ENCODE data around the gene ZSWIM3.
"Not testable (repeated sequence)": the region's sequence is repeated elsewhere in the genome, so short reads cannot be mapped to it uniquely, and the experiment has no call there.

Gene ZSWIM3

GRCh38 chr20:45861221-45862075 lies 4.0 kb downstream of the ZSWIM3 start:
- DNase-seq (ENCODE audit: low spot score) = peak; percentile 75

- DNase-seq (ENCODE audit: low spot score) = no peak
Measured at GRCh38 chr20:45863543-45864470, 6.4 kb downstream of the ZSWIM3 start.

GRCh38 chr20:45866454-45866853 lies 9.0 kb downstream of the ZSWIM3 start:
- DNase-seq (ENCODE audit: low spot score) = no peak

- DNase-seq (ENCODE audit: low spot score) = no peak
Measured at GRCh38 chr20:45867136-45867818, 9.9 kb downstream of the ZSWIM3 start.

- no peak for DNase-seq (ENCODE audit: low spot score)
Measured at GRCh38 chr20:45867819-45868176, 10.4 kb downstream of the ZSWIM3 start.

- no peak for DNase-seq (ENCODE audit: low spot score)
Measured at GRCh38 chr20:45872626-45873025, 15.2 kb downstream of the ZSWIM3 start.

GRCh38 chr20:45873409-45874103 lies 16.1 kb downstream of the ZSWIM3 start:
- DNase-seq (ENCODE audit: low spot score) = no peak

GRCh38 chr20:45874104-45874481 lies 16.7 kb downstream of the ZSWIM3 start:
- DNase-seq (ENCODE audit: low spot score) = not testable (repeated sequence)

- DNase-seq (ENCODE audit: low spot score) = no peak
Measured at GRCh38 chr20:45874576-45874975, 17.2 kb downstream of the ZSWIM3 start.

GRCh38 chr20:45878076-45878761 lies 20.8 kb downstream of the ZSWIM3 start:
- peak; percentile 83 for DNase-seq (ENCODE audit: low spot score)

- peak; percentile 100 for DNase-seq (ENCODE audit: low spot score)
Measured at GRCh38 chr20:45880988-45881788, 23.8 kb downstream of the ZSWIM3 start, which contains the start of gene ZSWIM1. Gene ZSWIM1, plus strand, starts transcription at chr20:45881227. Its CDS starts 1,366 bp downstream, at chr20:45882593.

GRCh38 chr20:45882469-45883099 lies 25.2 kb downstream of the ZSWIM3 start:
- no peak for DNase-seq (ENCODE audit: low spot score)

- DNase-seq (ENCODE audit: low spot score) = no peak
Measured at GRCh38 chr20:45883100-45883469, 25.7 kb downstream of the ZSWIM3 start.

GRCh38 chr20:45886590-45887345 lies 29.4 kb downstream of the ZSWIM3 start:
- no peak for DNase-seq (ENCODE audit: low spot score)

GRCh38 chr20:45887346-45887715 lies 29.9 kb downstream of the ZSWIM3 start, which contains the start of gene SPATA25:
Gene SPATA25, minus strand, starts transcription at chr20:45887622. Its CDS starts 32 bp downstream, at chr20:45887590.
- DNase-seq (ENCODE audit: low spot score) = no peak

- DNase-seq (ENCODE audit: low spot score) = no peak
Measured at GRCh38 chr20:45888681-45889080, 31.3 kb downstream of the ZSWIM3 start.

- peak; percentile 54 for DNase-seq (ENCODE audit: low spot score)
Measured at GRCh38 chr20:45890077-45890984, 32.9 kb downstream of the ZSWIM3 start.
